ENCODE measurements around the gene RGS5.

RGS5 gene

DNA sequence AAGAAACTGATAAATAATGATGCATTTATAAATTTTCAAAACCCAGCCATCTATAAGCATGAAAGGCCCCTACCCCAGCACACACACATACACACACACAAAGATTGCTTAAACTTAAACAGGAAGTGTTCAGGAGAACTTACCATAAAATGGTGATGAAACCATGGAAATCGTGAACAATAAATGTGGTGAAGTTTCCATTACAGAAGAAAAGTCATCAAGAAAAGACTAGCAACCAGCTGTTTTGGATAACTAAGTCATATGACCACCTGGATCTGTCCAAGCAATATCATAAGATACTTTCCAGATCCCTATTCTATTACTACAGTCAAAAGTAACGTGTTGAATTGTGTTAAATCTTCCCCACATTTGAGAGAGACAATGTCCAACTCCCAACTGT lies 24.1 kb downstream of the RGS5 start:
- DNase-seq, result no peak

DNA sequence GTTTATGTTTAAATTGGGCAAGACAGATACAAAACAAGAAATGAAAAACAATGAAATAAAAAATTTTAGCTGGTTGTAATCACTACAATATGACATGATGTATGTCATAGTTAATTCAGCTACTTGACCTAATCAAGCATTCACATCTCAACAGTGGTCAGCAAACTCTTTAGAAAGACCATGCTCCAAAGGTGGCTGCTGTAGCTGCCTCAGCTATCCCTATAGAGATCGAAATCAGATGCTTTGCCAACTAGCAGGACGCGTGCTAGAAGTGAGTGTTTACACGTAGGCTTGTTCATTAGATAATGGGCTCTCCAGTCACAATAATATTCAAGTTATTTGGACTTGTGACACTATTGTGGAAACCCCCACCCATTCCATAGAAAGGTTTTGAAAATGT lies 25.9 kb downstream of the RGS5 start:
- DNase-seq, result no peak

DNA sequence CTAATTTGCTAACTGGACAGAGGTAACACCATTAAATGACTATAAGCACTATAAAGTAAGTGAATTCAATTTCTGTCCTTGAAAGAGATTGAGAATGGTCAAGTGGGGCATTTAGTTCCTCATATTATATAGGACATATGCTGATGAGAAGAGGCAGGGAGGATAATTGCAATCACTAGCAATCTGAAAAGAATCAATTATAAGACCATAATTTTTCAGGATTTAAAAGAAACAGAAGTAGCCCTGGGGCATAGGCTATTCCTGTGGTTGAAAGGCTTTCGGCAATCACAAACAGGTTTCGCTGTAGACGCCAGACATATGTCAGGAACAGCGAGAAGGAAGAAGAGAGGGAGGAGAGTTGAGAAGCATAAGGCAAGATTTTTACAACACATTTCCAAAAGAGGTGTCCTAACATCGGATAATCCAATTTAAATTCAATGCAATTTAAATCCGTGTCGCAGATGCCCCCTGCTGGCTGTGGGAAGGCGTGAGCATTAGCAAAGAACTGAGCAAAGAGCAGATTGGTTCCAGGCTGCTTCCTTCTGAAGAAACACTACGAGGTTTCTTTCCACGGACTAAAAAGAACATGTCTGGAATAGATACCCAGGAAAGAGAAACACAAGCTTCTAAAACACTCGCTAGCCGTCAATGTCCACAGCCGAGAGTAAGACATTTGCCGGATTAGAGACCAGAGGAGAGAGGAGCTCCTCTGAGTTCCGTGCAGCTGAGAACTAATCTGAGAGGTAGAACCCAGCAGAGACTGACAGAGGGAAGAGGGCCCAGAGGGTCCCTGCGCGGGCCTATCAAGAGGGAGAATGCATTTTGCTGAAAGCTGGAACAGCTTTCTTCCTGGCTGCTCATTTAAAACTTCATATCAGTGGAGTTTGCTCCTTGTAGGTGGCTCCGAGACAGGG lies 27.9 kb downstream of the RGS5 start:
- peak; percentile 54 to 76 for DNase-seq

DNA sequence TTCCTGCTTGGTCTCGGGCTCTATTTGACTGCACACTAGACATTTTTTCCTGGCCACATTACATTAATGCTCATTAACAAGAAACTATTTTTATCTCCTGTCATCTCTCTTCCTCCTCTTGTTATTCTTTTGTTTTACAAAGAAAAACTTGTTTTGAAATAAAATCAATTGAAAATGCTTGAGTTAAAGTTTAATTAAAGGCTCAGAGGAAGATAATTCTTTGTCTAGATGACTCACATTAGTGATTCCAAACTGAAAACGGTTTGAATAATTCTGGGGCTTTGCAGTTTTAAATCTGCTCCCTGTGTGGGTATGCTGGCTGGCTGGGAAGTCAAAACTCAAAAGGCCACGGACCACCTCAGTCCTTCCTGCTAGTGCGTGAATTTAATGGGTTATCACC lies 29.6 kb downstream of the RGS5 start:
- DNase-seq, result no peak

DNA sequence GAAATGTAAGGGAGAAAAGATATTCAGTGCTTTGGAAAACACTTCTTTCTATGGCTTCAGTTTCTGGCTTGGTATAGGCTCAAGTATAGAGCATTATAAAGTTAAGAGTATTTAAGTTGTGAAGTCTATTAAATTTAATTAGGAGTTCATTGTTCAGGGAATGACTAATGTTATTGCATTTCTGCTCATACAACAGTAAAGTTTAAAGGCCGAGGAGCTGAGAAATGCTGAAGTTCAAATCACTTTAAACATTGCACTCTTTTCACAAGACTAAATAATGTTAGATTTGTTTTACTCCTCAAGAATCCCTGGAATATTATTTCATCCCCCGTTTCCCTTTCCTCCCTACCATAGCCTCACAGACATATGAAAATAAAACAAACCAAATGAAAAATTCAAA lies 30.1 kb downstream of the RGS5 start:
- no peak for DNase-seq

DNA sequence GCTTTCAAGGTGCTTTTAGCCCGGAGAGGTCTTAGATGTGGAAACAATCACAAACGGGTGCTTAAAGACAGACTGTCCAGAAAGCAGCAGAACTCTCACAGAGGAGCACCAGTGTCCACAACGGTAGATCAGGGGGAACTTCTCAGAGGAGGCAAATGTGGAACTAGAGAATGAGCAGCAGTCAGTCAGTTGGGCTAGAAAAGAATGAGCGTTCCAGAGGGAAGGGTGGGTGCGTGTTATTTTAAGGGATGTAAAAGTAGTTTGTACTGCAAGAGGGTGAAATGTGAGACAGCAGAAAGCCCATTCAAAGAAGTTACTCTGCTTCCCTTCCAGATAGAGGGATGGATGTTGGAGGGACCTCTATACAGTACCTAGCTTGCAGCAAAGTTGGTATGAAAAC lies 30.9 kb downstream of the RGS5 start:
- DNase-seq, result no peak

DNA sequence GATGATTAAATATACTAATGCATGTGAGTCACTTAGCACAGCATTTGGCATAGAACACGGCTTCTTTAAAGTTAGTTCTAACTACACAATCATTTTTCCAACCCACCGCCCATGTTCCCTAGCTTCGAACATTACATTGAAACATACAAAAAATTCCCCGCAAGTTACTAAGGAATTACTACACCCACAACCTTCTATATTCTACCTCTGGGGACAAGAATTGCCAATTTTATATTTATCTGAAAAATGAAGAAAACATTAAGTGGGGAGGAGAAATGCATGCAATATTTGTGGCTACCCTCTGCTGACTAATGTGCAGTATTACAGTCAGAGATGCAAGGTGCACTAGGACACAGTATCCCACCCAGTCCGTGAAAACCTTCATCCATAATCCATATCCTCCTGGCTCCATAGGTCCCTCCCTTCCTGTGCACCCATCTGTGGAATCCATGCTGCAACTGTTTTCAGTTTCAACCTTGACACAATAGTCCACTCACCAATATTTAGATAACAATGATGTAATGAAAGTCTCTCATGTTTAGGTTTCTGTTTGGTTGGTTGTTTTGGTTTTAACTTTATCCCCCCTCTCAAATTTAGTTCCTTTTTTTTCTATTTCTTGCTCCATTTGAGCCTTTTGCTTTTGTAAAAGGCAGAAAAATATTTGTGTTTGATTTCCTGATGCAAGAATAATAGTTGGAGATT lies 31.6 kb downstream of the RGS5 start:
- peak; percentile 28 to 36 for DNase-seq

DNA sequence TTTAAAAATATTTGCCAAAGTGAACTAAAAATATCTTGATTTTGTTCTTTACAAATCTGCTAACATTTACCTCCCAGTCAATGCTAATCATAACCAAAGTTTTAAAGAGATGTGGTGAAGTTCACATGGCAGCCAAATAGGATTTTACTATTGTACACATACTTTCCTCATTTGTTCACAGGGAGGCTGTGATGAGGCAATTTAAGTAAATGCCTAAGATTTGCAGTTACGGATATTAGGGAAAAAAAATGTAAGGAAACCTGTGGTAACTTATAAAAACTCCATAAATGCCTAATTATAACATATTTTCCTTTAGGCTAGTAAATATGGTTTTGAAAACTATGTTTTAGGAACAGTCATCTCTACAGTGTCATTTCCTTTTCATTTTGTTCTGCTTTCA lies 32.4 kb downstream of the RGS5 start:
- no peak for DNase-seq

DNA sequence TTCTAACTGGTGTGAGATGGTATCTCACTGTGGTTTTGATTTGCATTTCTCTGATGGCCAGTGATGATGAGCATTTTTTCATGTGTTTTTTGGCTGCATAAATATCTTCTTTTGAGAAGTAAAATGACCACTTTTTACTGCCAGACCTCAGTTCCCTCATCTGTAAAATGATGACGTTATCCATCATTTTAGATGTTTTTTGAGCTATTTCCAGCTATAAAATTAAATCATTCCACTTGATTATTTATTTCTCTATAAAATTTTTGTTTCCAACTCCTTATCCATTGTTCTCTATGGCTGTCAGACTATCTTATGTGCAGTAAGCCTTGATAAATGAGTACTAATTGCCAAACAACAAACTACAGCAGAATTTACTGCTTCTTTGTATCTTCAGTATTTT lies 33.2 kb downstream of the RGS5 start:
- DNase-seq, result no peak

DNA sequence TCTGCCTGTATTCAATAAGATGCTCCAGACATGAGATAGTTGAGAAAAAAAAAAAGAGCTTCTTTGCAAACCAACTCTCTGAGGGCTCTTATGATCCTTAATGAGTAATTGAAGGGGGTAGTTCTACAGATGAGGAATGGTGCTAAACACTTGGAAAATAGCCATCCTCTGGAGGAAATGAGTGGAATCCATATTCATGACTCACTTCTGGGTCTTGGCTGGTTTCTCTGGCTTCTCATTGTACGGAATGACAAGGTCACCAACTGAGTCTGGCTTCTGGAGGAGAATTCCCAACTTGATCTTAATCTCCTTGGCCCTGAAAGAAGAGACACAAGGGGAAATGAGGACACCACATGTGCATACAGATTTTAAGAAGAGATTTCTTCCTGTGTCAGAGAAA lies 34.7 kb downstream of the RGS5 start:
- no peak for DNase-seq

DNA sequence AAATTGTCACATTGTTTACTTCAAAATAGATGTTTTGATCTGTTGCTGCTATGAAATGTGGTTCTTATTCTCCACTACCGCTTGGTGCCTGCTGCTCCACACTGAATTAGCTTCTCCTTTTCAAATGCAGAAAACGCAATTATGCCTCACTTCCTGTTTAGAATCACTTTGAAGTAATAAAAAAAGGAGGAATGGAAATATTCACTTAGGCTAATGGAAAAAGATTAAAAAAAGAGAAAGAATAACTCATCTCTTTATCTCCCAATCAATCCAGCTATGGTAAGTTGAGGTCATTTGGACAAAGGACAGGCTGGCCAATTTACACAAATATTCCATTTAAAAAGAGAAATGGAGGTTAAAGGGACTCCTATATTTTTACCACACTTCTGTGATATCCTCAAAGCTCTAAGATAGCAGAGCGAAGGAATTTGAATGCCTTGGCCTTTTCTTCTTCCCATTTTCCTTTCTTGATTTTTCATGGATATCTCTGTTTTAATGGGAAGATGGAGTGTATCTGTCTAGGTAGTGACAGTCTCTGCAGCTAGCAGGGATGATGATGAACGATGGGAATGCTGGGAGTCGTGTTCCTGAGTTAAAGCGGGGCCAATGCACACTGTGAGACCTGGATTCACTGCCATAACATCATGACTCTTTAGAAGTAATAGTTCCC lies 35.7 kb downstream of the RGS5 start:
- DNase-seq, result no peak

DNA sequence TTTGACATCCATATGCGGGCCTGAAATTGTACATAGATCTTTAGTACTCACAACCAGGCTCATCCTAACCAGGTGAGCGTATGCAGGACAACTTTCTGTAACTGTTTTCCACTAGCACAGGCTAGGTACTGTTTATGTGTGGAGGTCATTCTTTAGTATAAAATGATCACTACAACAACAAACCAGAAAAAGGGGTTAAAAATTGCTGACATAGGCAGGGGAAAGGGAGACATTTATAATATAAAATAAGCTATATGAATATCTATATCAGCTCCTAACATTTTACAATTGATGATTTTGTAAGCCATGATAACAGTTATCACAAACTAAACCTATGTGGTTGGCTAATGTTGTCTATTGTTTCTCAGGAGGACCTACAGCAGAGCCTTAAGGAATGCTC lies 37.6 kb downstream of the RGS5 start:
- no peak for DNase-seq

DNA sequence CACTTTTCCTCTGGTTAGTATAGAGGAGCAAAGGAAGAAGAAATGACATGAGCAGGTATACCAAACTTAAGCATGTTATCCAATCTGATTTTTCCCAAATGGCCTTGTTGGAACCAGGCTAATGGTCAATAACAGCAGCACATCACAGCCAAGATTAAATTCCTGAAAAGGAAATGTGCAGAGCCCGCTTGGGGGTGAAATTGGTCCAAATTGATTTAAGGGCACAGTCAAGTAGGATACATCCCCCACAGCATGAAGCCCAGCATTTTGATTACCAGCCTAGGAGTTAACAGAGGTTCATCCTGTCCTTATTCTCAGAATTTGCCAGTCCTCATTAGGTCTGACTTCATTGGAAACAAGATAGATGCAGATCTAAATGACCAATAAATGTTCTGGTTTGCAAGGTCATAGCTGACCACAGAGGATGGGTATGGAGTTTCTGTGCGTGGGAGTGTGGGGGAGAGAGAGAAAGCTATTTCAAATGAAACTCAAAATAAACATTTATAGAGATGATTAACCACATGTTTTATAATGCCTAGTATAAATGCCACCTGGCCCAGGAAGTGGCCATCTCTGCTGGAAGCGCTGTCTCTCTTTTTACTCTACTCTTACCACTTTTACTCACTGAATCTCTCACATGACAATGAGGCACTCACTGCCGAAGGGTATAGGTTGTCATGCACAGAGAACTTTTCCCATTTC lies 38.7 kb downstream of the RGS5 start:
- no peak for DNase-seq

DNA sequence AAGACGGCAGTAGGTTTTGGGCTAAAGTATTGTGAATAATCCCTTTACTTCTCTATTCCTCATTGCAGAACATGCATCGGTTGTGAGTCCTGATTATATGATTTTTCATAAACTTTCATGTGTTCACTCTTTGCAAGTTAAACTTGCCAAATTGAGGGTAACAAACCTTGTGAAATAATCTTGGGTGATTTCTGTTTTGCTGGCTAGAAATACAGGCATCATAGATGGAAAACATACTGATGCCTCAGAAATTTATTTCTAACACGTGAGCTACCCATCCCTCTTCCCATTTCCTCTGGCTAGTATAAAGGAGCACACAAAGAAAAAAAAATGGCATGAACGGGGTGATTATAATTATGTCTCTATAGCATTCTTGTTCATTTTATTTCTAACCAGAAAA lies 39.6 kb downstream of the RGS5 start:
- no peak for DNase-seq

DNA sequence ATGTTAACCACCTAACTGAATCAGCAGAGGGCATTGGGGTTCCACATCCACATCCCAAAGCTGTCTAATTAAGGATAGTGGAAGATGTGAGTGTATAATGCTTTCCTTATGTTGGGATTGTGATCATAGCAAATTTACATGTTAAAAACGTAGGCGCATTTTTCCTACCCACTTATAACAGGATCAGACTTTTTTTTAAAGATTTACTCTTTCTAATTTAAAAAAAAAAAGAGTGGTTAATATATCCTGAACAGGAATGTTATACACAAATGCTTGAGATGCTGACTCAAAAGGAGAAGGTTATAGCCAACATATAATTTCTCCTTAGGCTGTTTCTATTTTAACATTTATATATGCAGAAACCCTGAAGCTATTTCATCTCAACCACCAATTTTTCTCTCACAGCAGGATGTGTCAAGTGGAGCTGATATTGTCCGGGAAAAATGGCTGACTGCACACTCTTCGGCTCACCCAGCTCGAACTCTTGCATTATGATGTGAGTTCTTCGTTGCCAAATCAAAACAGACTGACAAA lies 40.3 kb downstream of the RGS5 start:
- DNase-seq, result no peak

DNA sequence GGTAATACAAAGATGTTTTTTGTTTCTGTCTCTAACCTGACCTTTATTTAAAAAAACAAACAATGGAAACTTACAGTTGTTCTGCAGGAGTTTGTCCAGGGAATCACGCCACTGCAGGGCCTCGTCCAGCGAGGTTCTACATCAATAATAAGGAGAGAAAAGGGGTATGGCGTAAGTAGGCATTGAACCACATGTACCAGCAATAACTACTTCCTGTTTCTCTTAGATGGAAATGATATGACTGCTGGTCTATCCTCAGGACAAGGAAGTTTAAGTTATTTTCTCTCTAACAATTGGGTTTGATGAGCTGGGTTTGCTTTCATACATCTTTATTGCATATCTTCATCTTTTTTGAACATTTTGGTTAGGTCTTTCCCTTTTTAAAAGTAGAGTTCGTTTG lies 40.9 kb downstream of the RGS5 start:
- no peak for DNase-seq

DNA sequence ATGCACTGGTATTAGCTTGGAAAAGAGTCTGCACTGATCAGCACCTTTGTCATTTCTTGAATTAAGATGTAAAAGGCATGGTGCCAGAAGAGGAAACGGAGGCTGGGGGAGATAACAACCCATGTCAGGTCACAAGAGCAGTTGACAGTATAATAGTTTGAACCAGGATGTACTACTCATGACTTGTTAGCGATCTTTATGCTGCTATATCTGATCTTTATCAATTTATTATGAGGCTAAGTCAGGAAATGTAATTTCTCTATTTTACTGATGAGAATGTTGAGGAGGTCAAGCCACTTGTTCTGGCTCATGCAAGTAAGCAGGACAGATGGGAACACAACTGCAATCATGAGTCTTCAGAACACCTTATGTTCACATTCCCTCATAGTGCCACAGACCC lies 41.4 kb downstream of the RGS5 start:
- no peak for DNase-seq

DNA sequence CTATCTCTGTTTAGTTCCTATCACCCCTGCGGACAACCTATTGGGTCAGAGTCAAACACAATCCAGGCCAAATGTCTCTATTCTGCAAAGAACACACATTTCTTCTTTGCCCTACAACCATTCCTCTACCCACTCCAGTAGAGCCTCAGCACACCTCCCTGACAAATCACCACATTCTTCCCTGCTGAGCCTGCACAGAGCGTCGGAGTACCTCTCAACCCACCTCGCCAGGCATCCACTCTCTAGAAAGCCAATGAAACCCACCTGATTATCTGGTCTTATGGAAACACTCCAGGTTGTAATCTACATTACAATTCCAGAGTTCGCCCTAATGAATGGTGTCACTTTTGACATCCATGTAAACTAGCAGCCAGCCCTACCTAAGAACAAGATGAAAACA lies 47.1 kb downstream of the RGS5 start:
- DNase-seq, result no peak

DNA sequence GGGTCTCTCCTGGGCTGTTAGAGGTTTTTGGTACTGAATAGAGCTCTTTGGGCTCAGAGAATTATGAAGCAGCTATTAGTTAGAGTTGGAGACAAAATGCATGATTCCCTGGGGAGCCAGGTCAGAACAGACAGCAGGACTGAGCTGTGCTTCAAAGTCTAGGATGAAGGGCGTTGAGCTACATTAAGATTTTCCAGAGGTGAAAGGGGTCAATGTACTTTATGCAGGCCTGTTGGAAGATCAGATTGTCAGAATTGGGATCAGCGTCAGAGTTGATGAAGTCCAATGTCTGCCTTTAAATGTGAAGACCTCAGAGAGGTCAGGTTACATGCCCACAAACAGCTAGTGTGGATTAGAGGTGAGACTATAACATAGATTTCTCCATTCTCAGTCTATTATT lies 53.8 kb downstream of the RGS5 start:
- no peak for DNase-seq

DNA sequence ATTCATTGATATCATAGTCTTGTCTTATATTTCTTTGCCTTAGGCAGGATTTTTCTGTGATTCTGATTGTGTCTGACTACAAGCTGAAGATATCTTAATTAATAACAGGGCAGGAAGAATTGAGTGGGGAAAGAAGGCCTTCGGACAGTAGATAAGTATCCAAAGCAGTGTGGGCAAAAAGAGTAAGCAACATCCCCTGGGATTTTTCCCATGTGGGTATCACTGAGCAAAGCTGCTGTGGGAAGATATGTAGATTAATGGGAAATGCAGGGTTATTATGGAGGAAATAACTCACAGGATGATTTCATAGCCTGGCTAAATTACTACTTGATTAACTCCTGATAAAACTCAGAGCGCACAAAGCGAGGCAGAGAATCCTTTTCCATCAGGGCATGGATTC lies 55.7 kb downstream of the RGS5 start:
- DNase-seq, result no peak

DNA sequence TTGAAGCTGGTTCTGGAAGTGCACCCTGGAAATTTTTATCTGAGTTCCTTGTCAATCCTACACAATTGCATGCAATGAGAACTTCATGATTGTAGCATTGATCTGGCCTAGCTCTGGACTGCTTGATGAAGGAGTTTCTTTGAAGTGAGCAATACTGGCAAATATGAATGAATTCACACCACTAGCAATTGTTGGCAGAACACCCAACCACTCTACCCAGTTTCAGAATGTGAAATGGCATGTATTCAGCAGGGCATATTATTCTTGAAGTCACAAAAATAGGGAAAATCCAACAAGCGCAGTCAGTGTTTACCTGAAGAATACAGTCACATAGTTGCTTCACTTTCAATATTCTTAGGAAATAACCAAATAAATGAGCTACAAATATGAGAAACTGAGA lies 57.3 kb downstream of the RGS5 start:
- DNase-seq, result no peak

DNA sequence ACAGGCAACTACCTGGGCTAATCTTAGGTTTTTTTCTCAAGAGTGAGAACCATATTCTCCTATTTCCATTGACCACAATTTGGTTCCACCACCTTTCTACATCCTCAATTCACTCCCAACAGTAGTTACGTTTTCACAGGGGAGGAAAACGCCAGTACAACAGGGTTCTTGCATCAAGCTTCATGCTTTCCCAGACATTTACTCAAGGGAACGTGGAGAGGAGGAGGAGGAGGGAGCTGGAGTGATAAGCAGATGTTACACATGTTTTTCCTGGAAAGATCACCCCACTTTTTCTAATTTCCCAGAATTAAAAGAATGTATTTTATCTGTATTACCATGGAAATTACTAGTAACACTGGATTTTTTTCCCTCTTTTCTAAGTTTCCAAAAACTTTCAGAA lies 58.3 kb downstream of the RGS5 start:
- no peak for DNase-seq

DNA sequence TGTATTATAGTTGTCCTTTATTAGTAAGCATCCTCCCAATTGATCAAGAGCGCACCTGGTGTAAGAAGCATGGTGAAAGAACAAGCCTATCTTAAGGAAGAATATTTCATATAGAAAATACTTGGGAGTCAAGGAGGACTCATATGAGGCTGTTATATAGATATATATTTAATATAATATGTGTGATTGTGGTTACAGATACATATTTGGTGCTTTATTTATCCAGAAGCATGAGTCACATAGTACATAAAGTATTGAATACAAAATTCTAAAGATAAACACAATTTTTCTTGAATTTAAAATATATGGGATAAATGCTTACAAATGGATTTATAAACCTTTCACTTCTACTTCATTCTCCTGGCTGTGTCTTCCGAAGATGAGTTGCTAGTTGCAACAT lies 60.6 kb downstream of the RGS5 start:
- no peak for DNase-seq
